Effector CD4-positive, alpha-beta T cell (primary cell): Measurements from ENCODE around the gene ZNF334.

Source experiments
- DNase-seq: peaks from one replicate; pipeline ENCODE4 v3.0.0-alpha.2; 2020
- total RNA-seq: gene quantifications from one replicate; lab custom pipeline; 2026; lab: John Stamatoyannopoulos, UW

ZNF334 gene
- 0.75 reads per million for total RNA-seq

GRCh38 chr20:46512943-46513844, at the start of gene ZNF334:
ZNF334 (minus strand) TSS chr20:46513559; CDS start chr20:46512102, 1,457 bp downstream.
- no peak for DNase-seq

GRCh38 chr20:46562373-46563169, 49.2 kb upstream of the ZNF334 start:
- DNase-seq = peak; percentile 32

GRCh38 chr20:46562009-46562372, 48.6 kb upstream of the ZNF334 start:
- no peak for DNase-seq

DNA sequence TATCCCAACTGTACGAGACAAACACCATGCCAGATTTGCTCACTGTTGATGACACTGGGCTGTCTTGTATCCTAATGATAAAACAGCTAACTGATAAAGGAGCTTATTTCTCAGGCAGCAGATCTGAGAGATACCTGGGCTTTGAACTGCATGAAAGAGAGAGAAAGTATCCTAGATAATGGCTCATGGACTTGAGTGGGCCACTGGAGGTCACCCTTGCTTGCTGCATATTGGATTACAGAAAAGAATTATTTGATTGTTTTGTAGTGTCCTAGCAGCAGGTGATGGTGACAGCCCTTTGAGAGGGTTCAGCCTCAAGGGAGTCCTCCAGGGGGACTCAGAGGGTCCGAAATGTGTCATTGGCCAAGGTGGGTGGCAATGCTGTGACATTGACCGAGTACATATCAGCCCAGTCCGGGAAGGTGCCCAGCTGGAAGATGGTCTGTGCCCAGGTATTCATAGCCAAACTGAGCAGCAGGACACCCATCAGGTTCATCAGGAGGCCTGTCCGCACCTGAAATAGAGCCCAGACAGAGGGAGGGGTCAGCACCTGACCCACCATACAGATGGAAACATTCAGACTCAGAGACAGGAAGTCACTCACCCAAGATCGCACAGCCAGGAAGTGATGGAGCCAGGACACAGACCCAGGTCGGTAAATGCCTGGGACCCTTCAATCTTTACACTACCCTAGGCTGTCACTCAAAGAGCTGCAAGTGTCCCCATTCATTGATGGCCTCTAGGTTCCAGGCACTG, 46.5 kb upstream of the ZNF334 start:
- no peak for DNase-seq

DNA sequence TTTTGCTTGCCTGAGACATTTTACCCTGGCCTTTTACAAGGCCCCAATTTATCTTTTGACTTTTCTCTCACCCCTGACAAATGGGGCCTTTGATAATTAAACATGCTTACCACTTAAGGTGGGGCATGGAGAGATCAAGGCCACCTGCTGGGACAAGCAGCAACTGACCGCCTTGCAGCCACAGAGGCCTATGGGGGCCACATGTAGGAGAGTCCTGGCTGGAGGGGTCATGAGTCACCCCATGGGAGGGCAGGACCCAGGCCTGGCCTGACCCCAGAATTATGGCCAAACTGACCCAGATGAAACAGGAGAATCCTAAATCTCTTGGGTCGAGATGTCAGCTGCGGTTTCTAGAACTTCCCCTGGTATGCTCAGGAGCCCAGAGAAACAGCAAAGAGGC, 45.6 kb upstream of the ZNF334 start:
- DNase-seq = no peak

GRCh38 chr20:46558511-46558959, 45.2 kb upstream of the ZNF334 start:
- DNase-seq = no peak

DNA sequence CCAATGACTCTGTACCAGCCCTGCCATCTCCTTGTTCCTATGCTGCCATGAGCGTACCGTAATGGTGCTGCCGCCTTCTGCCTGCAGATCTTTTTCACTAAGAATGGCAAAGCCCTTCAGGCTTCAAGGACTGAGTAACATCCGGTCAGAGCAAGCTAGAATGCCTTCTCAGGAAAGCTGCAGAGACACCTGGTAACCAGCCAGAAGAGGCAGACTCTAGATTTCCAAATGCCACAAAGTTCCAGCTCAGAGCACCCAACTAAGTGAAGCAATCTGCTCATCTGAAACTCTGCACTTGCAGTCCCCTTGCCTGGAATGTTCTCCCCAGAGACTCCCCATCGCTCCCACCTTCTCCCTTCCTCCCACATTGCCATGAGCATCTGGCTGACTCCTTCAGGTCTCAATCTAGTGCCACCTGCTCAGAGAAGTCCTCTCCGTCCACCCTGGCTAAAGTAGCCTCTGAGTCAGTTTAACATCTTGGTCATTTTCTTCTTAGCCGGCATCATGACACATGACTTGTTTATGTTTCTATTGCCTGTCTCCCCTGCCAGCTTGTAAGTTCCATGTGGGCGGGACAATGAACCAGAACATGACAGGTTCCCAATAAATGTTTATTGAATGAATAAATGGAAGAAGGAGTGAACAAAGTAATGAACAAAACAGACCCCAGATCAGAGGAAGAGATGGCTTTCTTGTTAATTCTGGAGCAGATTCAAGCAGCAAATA, 44.0 kb upstream of the ZNF334 start:
- no peak for DNase-seq

- no peak for DNase-seq
Observed at GRCh38 chr20:46555370-46555956, 42.1 kb upstream of the ZNF334 start.

DNA sequence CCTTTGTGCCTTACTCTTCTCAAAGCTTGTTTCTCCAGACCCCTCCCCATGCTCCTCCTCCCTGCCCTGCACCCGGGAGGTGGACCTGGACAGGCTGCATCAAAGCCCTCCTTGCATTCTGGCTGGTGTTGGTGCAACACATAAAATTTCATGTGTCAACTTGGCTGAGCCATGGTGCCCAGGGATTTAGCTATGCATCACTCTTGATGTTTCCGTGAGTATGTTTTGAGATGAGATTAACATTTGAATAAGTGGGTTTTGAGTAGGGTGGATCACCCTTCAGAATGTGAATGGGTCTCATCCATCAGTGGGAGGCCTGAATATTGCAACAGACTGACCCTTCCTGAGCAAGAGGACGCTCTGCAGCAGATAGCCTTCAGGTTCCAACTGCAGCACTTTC, 41.5 kb upstream of the ZNF334 start:
- no peak for DNase-seq

- DNase-seq = no peak
Observed at GRCh38 chr20:46553926-46554325, 40.6 kb upstream of the ZNF334 start.

DNA sequence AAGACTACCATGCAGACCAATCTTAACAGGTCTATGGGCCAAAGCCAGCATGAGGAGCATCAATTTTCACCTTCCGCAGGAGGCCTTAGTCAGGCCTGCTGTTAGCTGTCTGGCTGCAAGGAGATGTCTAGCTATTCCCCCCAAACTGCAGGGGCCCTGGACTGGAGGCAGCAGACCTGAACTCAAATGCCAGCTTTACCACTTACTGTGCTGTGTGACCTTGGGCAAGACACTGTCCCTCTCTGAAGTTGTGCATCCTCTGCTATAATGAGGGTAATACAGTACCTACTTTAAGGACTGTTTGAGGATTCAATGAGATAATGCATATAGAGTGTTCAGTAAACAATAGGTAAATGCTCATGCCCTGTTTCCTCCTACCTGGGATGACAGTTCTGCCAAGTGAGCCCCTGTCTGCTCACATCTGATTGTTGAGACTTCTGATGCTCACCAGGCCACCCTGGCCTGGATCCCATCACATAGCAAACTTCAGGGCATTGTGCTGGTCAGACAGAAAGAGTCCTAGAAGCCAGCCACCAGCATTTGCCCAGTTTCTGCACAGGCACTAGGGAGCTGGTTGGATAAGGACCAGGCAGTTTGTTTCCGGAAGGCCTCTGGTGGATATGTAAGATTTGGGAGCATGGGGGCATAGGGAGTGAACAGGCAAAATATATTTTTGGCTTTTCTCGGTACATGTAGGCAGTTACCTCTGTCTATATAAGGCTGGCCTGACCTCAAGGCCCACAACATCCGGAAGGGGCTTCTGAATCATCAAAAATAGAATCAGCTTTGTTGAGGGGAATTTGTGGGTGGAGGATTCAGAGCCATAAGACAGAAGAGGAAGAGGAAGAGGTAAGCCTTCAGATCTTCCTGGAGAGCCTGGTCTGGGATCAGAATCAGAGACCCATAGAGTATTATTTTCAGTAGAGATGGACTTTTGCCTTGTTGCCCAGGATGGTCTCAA, 39.4 kb upstream of the ZNF334 start:
- DNase-seq = no peak

DNA sequence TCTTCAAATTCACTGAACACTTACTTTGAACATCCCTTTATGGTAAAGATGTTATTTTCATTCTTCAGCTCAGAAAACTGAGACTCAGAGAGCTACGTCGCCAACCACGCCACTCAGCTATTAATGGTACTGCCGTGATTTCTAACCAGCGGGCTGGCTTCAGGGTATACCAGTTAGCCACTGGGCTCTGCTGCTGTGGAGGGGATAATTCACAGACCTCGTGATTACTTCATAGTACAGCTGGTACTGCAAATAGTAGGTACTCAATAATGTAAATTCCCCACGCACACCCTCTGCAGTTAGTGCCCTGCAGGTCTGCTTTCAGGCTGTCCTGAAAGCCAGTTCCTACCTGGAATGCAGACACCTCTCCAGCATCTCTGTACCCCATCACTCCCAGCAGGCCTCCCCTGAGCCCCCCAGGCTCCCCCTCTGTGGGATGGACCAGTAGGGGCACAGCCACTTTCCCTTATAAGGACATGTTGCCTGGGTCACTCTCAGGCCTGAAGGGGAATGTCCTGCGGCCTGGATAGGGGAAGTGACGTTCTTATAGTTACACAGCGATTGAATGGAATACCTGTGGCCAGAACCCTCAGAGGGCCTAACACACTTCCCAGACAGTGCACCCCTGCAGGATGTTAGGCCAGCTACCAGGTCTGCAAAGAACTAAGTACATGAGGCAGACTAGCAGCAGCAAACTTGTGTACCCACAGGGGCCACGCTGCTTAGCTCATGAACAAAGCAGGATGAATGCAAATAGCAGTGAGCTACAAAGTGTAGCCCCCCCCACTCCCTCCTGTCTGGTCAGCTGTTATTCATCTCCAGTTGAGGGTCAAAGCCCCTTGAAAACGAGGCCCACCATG, 38.4 kb upstream of the ZNF334 start:
- DNase-seq = no peak

GRCh38 chr20:46550461-46550860, 37.1 kb upstream of the ZNF334 start, which contains the start of gene OCSTAMP:
OCSTAMP (minus strand) TSS chr20:46550654; CDS start chr20:46550560, 94 bp downstream.
- DNase-seq = no peak

GRCh38 chr20:46549188-46549972, 36.0 kb upstream of the ZNF334 start:
- no peak for DNase-seq

- no peak for DNase-seq
Observed at GRCh38 chr20:46548688-46549087, 35.3 kb upstream of the ZNF334 start.

DNA sequence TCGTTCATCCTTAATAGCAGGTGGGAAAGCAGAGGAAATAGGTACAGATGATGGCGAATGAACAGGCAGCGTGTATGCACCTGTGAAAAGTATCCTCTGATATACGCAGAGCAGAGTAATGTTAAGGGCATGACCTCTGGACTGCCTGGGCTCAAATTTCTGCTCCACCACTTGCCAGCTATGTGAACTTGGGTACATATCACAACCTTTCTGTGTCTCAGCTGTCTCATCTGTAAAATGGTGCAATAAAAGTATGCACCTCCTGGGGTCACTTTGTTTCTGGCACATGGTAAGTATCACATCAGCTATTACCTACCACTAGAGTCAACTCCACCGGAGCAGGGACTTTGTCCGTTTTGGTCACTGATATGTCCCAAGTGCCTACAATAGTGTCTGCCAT, 34.6 kb upstream of the ZNF334 start:
- no peak for DNase-seq

GRCh38 chr20:46546936-46547335, 33.6 kb upstream of the ZNF334 start:
- DNase-seq = no peak

- DNase-seq = no peak
Observed at GRCh38 chr20:46546298-46546697, 32.9 kb upstream of the ZNF334 start.

- no peak for DNase-seq
Observed at GRCh38 chr20:46545827-46546138, 32.4 kb upstream of the ZNF334 start.
